Type B pancreatic cell (in vitro differentiated cells): Measurements from ENCODE around the gene BBX. TPM values are rescaled to one million over a fixed set of nuclear protein-coding genes. Genes with fewer than 3 reads are reported as not detected.
A peak's percentile ranks its signal among the peaks of the same experiment; 100 is the strongest.

ENCODE experiments used
- DNase-seq: peaks from one replicate; pipeline ENCODE4 v3.0.0; 2021; ENCODE audit warnings: mixed read lengths; ENCODE audit not compliant: unreplicated experiment; ENCODE audit errors: extremely low spot score
- H3K27ac Mint-ChIP-seq: 2 replicates; pipeline ENCODE4 v1.8.0; 2021; ENCODE audit warnings: mild to moderate bottlenecking, mixed read lengths
- H3K27me3 Mint-ChIP-seq: 2 replicates; pipeline ENCODE4 v1.8.0; 2021; ENCODE audit warnings: mixed read lengths
- H3K36me3 Mint-ChIP-seq: 2 replicates; pipeline ENCODE4 v1.8.0; 2021; ENCODE audit warnings: mixed read lengths
- H3K4me1 Mint-ChIP-seq: one replicate; pipeline ENCODE4 v1.8.0; 2021; ENCODE audit warnings: mixed read lengths; ENCODE audit not compliant: unreplicated experiment
- H3K4me3 Mint-ChIP-seq: 2 replicates; pipeline ENCODE4 v1.8.0; 2021; ENCODE audit warnings: mild to moderate bottlenecking, mixed read lengths
- H3K9me3 Mint-ChIP-seq: 2 replicates; pipeline ENCODE4 v1.8.0; 2021; ENCODE audit warnings: mixed read lengths
- CTCF ChIP-seq: fragments of 200-600 bp; sonication (generic); conservative IDR thresholded peaks from 2 replicates; pipeline ENCODE4 v1.5.0; 2021; ENCODE audit warnings: antibody characterized with exemption, mild to moderate bottlenecking
- total RNA-seq: library from RNA; stranded (reverse); gene quantifications from 2 replicates; pipeline ENCODE4 v1.2.1, GENCODE V29; 2021; ENCODE audit warnings: low replicate concordance

BBX gene
- total RNA-seq, 1 donor from 2014 or later, result 52.8 TPM

- Mint-ChIP-seq H3K4me1 (peaks cover 22% of the 10 kb centered on the region), H3K27me3 (no peaks in the 10 kb centered on the region), H3K4me3 (no peak overlapping the region), H3K36me3 (peaks cover 4% of the 10 kb centered on the region), H3K27ac (no peak overlapping the region), H3K9me3 (no peaks in the 10 kb centered on the region)
- no peak for DNase-seq
- no peak for TF ChIP-seq CTCF
These were observed 140.5 kb downstream of the BBX start for GRCh38 chr3:107663266-107663665.

GRCh38 chr3:107664614-107665013 is 141.9 kb downstream of the BBX start:
- Mint-ChIP-seq H3K4me1 (peaks cover 31% of the 10 kb centered on the region), H3K27me3 (no peaks in the 10 kb centered on the region), H3K9me3 (no peaks in the 10 kb centered on the region), H3K4me3 (no peak overlapping the region), H3K27ac (no peak overlapping the region), H3K36me3 (peaks cover 4% of the 10 kb centered on the region)
- no peak for DNase-seq
- TF ChIP-seq CTCF, result peak; percentile 33

- Mint-ChIP-seq H3K4me1 (peaks cover 31% of the 10 kb centered on the region), H3K9me3 (no peaks in the 10 kb centered on the region), H3K27me3 (no peaks in the 10 kb centered on the region), H3K4me3 (no peak overlapping the region), H3K36me3 (peaks cover 4% of the 10 kb centered on the region), H3K27ac (no peak overlapping the region)
- DNase-seq, result no peak
- no peak for TF ChIP-seq CTCF
These were observed 142.6 kb downstream of the BBX start for GRCh38 chr3:107665351-107665750.

- H3K4me1 Mint-ChIP-seq, result peaks cover 26% of the 10 kb centered on the region
- no peak for DNase-seq
- H3K4me3 Mint-ChIP-seq, result no peak overlapping the region
- H3K27me3 Mint-ChIP-seq, result no peaks in the 10 kb centered on the region
- peaks cover 4% of the 10 kb centered on the region for H3K36me3 Mint-ChIP-seq
- H3K9me3 Mint-ChIP-seq, result no peaks in the 10 kb centered on the region
- H3K27ac Mint-ChIP-seq, result no peak overlapping the region
- TF ChIP-seq CTCF, result no peak
These were observed 144.1 kb downstream of the BBX start for GRCh38 chr3:107666853-107667252.

GRCh38 chr3:107668416-107668815 is 145.7 kb downstream of the BBX start:
- H3K4me1 Mint-ChIP-seq, result peaks cover 21% of the 10 kb centered on the region
- no peak overlapping the region for H3K27ac Mint-ChIP-seq
- TF ChIP-seq CTCF, result no peak
- no peak for DNase-seq
- no peaks in the 10 kb centered on the region for H3K9me3 Mint-ChIP-seq
- H3K4me3 Mint-ChIP-seq, result no peak overlapping the region
- no peaks in the 10 kb centered on the region for H3K27me3 Mint-ChIP-seq
- peaks cover 7% of the 10 kb centered on the region for H3K36me3 Mint-ChIP-seq

GRCh38 chr3:107668963-107669362 is 146.2 kb downstream of the BBX start:
- Mint-ChIP-seq H3K9me3 (no peaks in the 10 kb centered on the region), H3K4me3 (no peak overlapping the region), H3K36me3 (peaks cover 7% of the 10 kb centered on the region), H3K27me3 (no peaks in the 10 kb centered on the region), H3K4me1 (peaks cover 21% of the 10 kb centered on the region), H3K27ac (no peak overlapping the region)
- no peak for TF ChIP-seq CTCF
- DNase-seq, result no peak
